ENCODE measurements around the gene KDM4E.
"Not testable (repeated sequence)": the region's sequence is repeated elsewhere in the genome, so short reads cannot be mapped to it uniquely, and the experiment has no call there.

KDM4E gene

DNA sequence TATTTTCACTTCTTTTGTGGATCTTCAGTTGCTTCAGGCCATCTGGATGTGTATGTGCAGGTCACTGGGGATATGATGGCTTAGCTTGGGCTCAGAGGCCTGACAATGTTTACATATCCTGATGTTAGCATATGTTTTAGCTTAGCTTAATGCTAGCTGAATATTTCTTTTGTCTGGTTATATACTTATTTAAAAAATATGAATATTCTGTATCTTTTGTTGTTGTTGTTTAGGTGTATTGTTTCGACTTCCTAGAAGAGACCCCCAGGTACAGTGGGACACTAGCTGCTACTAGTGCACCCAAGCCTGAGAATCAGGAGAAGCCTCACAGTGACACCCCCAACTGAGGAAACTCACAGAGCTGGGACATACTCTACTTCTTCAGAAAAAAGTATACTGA, at the start of gene KDM4E:
Gene KDM4E, plus strand, starts transcription at position 301 of the 400 bp plus-strand sequence. CDS start 300 bp downstream, outside the sequence.
- DNase-seq = no peak

DNA sequence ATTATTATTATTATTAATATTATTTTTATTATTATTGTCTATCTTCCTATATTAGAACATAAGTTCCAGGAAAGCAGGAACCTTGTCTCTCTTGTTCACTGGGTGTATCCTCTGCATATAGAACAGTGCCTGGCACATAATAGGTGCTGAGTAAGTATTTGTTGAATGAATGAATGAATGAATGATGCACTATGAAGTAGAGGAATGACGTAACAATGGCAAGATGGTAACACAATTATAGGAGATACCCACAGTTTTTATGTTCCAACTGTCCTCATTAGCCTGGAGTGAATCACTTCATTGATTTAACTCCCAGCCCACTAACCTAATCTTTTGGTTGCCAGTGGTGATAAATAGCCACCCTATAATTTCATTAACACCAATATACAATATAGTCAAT, 49.5 kb upstream of the KDM4E start:
- no peak for DNase-seq

DNA sequence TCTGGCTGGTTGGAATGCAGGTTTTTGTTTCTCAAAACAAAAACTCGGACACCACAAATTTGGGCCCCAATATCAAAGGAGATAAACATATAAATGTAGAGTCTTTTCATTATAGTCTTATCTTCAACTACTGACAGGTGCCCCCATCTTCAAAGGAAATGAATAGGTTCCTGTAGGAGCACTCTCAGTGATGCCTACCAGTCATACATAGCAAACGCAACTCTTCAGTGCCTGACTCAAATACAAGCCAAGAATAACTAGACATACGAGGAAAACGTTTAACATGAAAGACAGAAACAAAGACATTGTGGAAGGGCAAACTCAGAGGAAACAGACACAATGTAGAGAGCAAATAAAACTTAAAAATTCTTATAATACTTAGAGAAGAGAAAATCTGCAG, 37.7 kb upstream of the KDM4E start:
- no peak for DNase-seq

DNA sequence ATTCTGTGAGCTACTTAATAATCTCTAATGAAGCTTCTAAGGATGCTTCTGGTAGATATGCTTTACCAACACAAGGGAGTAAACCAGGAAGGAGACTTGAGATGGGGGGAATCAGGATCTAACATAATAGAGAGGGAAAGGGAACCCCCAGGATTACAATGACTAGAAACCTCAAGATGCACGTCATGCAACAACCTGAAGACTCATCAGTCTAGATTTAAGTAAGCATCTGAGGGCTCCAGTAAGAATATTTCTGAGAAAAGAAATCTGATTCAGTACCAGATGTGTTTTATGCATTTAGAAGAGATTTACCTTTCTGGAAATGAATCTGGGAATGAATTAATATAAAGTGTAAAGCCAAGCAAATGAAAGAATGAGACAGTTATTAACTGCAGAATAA, 36.3 kb upstream of the KDM4E start:
- DNase-seq = no peak

DNA sequence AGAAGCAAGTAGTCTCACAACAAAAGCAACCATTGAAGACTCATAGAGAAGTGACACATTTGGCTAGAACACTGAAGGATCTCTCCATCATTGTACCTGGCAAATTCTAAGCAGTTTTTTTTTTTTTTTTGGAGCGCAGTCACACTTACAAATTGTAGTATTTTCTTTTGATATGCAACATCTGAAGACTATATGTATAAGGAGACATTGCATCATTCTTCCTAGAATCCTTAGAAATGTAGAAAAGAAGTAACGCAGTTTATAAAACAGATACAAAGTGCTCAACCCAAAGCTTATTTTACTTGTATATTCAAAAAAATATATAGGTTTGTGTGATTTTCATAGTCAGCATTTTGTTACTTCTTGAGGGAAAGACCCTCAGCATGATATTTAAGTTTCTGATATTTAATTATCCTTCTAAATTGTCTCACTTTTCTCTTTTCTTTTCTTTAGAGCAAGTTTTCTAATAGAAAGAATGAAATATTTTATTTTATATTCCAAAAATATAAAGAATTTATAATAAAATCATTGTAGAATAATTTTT, 31.6 kb upstream of the KDM4E start:
- no peak for DNase-seq

DNA sequence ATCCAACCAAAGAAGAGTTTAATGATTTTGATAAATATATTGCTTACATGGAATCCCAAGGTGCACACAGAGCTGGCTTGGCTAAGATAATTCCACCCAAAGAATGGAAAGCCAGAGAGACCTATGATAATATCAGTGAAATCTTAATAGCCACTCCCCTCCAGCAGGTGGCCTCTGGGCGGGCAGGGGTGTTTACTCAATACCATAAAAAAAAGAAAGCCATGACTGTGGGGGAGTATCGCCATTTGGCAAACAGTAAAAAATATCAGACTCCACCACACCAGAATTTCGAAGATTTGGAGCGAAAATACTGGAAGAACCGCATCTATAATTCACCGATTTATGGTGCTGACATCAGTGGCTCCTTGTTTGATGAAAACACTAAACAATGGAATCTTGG, 27.6 kb upstream of the KDM4E start:
- DNase-seq = no peak

DNA sequence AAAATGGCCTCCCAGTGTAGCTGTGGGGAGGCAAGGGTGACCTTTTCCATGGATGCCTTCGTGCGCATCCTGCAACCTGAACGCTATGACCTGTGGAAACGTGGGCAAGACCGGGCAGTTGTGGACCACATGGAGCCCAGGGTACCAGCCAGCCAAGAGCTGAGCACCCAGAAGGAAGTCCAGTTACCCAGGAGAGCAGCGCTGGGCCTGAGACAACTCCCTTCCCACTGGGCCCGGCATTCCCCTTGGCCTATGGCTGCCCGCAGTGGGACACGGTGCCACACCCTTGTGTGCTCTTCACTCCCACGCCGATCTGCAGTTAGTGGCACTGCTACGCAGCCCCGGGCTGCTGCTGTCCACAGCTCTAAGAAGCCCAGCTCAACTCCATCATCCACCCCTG, 26.8 kb upstream of the KDM4E start:
- DNase-seq = no peak

DNA sequence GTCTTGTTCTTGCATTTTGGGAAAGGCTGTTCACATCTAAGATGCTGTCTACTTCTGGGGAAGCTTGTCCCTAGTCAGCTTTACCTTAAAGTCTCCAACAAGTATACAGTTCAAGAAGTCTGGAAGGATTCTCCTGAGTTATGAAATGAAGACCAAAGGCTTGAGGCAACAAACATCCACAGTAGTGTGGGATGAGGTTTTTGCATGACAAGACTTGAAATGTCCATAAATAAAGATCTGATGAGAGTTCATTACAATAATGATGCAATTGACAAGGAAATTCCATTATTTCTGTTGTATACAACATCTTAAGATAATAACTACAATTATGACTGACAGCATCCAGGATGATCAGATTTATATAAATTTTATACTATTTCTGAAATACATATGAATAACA, 21.3 kb upstream of the KDM4E start:
- DNase-seq = no peak

DNA sequence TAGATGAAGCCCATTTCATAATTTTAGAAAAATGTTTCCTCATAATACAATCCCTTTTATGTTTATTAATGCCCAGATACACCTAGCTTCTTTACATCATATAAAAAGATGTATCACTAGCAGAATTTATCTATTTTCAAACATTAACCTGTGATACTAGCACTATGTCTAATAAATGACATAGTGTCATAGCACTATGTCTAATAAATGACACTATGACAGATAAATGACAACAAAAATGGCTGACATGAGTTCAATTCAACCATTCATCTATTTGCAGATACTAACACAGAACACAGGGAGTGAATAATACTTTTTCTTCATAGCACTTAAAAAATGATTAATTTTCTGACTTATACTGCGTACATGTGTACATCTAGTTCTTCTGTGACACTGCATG, 19.4 kb upstream of the KDM4E start:
- no peak for DNase-seq

DNA sequence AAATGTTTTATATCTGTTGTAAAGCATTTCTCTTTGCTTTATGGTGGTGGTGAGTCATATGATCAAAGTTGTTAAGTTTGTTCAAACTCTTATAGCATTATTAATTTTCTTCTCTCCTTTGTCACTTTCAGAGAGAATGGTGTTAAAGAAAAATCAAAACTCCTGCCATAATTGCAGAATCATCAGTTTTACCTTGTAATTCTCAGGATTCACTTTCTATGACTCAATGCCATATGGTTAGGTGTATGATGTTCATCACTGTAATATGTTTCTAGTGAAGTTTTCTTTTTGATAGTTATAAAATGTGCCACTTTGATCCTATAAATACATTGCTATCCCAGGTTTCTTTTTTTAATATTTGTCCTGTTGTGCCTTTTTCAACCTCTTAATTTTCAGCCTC, 13.7 kb upstream of the KDM4E start:
- DNase-seq = no peak

DNA sequence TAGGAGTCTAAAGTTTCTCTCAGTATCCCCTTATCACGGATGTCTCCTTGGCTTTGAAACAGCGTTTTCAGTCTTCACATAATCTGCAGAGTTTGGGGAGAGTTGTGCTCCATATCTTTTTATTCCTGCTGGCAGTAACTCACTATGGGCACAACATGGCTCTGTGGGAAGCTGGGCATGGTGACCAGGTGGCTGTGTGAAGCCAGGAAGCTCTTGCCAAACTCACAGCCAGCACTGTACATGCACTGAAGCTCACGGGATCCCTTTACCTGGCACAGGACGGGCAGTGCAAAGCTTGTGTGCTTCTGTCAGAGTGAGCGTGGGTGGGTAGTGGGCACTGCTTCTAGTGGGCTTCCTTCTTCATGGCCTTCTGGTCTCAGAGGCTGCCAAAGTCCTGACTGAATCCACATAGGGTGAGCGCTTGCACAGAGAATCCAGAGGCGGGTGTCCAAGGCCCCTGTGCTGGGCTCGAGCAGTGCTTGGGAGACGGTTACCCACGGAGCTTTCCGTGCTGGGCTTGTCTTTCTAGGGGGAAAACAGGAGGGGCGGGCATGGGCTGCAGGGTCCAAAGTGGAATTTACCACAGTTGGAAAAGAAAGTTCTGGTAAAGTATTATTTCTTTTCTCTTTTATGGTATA, 10.8 kb upstream of the KDM4E start:
- no peak for DNase-seq

DNA sequence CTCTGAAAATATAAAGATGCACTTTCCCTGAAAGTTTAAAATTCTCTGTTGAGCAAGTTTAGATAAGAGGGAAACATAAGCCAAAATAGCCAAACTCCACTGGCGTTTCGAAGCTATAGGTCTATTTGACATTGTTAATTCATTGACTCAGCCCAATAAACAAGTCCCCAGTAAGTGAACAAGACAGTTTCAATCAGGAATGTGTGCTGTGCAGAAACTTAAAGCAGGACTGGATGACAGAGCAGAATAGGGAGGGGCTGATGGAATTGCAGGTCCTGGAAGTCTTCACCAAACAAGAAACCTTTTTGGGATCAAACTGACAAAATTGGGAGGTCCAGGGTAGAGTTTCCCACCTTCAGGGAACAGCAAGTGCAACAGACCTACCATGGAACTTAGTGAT, 8.9 kb upstream of the KDM4E start:
- DNase-seq = no peak

DNA sequence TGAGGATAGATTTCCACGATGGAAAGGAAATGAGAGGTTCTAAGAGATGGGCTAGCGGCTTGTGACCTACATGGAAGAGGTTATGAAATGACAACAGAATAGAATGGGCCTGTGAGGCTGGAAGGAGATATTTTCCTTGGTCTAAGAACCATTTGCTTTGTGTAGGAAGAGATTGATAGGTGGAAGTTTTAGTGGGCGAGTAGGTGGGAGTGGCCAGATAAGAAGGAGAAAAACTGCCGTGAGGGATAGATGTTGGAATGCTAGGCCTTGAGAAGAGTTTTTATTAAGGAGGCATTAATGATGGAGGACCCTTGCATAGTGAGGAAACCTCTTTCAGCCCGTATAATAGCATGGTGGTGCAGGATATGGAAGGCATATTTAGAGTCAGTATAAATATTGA, 3.6 kb upstream of the KDM4E start:
- DNase-seq = not testable (repeated sequence)

DNA sequence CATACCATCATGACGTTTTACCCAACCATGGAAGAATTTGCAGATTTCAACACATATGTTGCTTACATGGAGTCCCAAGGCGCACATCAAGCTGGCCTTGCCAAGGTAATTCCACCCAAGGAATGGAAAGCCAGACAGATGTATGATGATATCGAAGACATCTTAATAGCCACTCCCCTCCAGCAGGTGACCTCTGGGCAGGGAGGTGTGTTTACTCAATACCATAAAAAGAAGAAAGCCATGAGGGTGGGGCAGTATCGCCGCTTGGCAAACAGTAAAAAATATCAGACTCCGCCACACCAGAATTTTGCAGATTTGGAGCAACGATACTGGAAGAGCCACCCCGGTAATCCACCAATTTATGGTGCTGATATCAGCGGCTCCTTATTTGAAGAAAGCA, 536 bp downstream of the KDM4E start:
- not testable (repeated sequence) for DNase-seq

DNA sequence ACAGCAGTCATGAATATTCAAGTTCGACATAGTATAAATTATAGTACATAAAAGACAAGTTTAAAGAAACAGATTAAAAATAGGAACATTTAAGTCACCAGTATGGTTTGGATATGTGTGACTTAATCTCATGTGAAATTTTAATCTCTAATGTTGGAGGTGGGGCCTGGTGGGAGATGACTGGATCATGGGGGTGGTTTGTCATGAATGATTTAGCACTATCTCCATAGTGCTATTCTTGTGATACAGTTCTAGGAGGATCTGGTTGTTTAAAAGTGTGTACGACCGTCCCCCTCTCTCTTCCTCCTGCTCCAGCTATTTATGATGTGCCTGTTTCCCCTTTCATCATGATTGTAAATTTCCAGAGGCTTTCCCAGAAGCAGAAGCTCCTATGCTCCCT, 3.3 kb downstream of the KDM4E start:
- no peak for DNase-seq

DNA sequence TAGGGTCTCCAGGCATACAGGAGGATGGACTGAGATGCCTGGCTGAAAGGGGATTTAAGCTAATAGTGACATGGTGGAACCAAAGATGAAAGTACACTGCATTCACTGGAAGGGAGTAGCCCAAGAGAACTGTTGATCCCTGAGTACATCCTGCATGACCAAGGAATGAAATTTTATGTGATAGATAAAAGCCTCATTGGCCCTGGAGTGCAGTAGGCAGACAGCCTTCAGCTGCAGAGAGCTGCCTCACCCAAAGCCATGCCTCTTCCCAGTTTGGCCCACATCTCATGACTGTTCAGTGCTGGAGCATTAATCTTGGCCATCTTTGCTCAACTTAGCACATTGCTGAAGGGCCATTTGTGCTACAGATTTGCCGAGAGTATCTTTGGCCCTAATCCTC, 8.0 kb downstream of the KDM4E start:
- DNase-seq = no peak

DNA sequence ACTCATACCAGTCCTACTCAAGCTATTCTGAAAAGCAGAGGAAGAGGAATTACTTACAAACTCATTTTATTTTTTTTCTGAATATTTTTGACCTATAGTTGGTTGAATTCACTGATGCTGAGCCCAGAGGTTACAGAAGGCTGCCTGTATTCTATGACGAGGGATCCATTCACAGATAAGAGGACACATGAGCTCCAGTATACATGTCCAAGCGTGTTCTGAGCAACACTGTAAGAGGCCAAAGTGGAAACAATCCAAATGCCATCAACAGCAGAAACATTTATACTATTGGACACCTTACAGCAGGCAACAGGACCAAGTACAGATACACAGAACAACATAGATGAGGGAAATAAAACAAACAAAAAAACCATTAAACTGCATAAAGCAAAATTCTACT, 10.3 kb downstream of the KDM4E start:
- no peak for DNase-seq

DNA sequence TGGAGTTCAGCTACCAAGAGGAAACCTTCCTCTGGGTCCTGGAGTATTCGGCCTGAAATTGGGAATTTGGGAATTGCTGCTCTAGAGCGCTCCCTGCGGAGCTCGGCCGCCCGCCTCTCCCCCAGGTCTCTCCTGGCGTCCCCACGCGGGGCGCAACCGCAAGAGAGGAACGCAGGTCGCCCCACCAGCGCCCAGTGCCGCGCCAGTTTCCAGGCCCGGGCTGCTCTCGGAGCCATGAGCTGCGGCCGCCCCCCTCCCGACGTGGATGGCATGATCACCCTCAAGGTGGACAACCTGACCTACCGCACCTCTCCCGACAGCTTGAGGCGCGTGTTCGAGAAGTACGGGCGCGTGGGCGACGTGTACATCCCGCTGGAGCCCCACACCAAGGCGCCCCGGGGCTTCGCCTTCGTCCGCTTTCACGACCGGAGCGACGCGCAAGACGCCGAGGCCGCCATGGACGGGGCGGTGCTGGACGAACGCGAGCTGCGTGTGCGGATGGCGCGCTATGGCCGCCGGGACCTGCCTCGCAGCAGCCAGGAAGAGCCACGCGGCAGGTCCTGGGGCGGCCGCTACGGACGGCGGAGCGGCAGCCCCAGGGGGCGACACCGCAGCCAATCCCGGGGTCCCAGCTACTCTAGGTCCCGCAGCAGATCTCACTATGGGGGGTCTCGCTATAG, 12.4 kb downstream of the KDM4E start:
- DNase-seq = not testable (repeated sequence)

DNA sequence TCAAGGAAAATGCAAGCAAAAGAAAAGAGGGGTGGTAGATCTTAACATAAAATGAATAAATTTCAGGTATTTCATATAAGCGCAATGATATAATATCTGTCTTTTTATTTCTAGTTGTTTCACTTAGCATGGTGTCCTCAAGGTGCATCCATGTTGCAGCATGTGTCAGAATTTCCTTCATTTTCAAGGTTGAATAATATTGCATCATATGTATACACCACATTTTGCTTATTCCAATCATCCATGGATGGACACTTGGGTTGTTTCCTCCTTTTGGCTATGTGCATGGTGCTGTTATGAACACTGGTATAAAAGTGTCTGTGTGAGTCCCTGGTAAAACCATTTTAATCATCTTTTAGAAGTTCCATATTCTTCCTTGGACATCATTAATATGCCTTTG, 17.2 kb downstream of the KDM4E start:
- no peak for DNase-seq

DNA sequence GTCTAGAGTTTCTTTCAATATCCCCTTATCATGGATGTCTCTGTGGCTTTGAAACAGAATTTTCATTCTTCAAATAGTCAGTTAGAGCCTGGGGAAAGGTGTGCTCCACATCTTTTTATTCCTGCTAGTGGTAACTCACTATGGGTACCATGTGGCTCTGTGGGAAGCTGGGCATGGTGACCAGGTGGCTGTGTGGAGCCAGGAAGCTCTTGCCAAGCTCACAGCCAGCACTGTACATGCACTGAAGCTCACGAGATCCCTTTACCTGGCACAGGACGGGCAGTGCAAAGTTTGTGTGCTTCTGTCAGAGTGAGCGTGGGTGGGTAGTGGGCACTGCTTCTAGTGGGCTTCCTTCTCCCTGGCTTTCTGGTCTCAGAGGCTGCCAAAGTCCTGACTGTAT, 17.8 kb downstream of the KDM4E start:
- no peak for DNase-seq

DNA sequence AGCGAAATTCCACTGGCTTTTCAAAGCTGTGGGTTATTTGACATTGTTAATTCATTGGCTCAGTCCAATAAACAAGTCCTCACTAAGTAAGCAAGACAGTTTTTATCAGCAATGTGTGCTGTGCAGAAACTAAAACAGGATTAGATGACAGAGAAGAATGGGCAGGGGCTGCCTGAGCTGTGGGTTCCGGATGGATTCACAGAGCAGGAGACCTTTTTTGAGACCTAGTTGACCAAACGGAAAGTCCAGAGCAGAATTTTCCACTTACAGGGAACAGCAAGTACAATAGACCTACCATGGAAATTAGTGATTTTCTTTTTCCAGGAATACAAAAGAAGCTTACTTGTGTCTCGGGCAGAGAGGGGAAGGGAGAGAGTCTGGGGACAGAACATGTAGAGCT, 19.0 kb downstream of the KDM4E start:
- no peak for DNase-seq

DNA sequence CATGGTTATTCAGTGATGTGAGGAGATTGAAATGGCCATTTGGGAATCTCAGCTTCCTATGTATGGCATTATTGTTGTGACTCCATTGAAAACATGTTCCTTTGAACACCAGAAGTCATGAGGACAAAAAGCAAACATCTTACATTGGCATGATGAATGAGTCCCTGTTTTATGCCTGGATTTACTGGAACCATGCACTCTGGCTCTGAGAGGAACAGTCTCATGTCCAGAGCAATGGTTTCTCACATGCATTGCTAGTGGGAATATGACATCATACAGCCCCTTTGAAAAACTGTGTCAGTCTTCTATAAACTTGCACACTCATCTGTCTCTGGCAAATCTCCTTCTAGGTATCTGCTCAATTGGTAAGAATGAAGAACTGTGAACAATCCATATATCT, 20.8 kb downstream of the KDM4E start:
- DNase-seq = no peak

DNA sequence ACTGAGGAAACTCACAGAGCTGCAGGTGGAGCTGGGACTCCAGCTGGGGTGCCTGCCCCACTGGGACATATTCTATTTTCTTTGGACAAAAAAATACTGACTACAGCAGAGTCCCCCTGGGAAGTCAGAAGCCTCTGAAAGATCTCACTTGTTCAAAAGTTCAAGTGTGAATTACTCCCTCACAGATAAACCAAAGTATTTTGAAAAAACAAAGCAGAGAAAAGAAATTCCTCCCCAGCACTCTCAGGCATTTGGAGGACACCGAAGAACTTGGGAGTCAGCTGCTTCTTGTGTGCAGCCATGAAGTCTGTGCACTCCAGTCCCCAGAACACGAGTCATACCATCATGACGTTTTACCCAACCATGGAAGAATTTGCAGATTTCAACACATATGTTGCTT, 24.1 kb downstream of the KDM4E start, which contains the start of gene KDM4F:
Gene KDM4F, plus strand, starts transcription at position 301 of the 400 bp plus-strand sequence.
- DNase-seq = not testable (repeated sequence)

DNA sequence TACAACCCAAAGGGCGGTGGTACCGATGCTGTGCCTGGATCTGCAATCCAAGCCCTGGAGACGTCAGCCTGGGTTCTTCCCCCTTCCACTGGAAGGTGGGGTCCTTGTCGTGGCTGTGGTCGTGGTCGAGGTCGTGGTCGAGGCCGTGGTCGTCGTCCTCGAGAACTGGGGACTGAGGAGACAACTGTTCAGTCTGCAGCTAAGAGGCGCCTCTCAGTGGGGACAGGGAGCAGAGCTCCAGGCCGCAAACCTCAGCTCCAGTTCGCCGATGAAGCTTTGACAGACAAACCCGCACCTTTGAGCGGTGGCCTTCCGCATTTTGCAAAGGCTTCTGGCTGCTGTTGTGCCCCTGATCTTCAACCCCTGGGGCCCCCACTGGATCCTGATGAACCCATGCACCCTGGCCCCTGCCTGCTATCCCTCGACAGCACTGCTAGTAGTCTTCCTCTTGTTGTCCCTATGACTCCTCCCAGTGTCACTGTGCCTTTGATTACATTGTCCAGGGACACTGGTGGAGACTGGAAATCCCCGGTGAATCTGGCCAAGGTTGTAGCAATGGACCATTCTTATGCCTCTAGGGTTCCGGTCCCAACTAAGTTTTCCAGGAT, 25.6 kb downstream of the KDM4E start:
- DNase-seq = no peak

All from activated CD8-positive, alpha-beta memory T cell treated with anti-CD3 and anti-CD28 coated beads, Interleukin-2, amount 50 U/mL, for 48 hours (primary cell).